DND-41 (cell line): ENCODE data around the gene PUS7.
"Not testable (repeated sequence)": the region's sequence is repeated elsewhere in the genome, so short reads cannot be mapped to it uniquely, and the experiment has no call there.

Source experiments
- ATAC-seq: fragments of 200-7000 bp; cut with Tn5 transposase; 3 replicates; pipeline ENCODE4 v1.9.1; 2021; ENCODE audit warnings: low read depth; ENCODE audit not compliant: insufficient read depth
- DNase-seq: peaks from one replicate; pipeline ENCODE4 v3.0.0-alpha.2; 2020
- H2AFZ ChIP-seq: 2 replicates; pipeline ENCODE4 v1.6.0; 2012; ENCODE audit warnings: low read depth, low read length
- H3K27ac ChIP-seq: 2 replicates; pipeline ENCODE4 v1.5.1; 2012; ENCODE audit warnings: low read length, inconsistent platforms
- H3K27me3 ChIP-seq: fragments of 200-600 bp; sonication (generic); 2 replicates; pipeline ENCODE4 v1.6.0; 2012; ENCODE audit warnings: low read length, mild to moderate bottlenecking, inconsistent platforms; ENCODE audit not compliant: insufficient read depth, poor library complexity
- H3K36me3 ChIP-seq: 2 replicates; pipeline ENCODE4 v1.5.1; 2012; ENCODE audit warnings: low read length, inconsistent platforms; ENCODE audit not compliant: insufficient read depth
- H3K4me1 ChIP-seq: 2 replicates; pipeline ENCODE4 v1.5.1; 2012; ENCODE audit warnings: mild to moderate bottlenecking, low read length; ENCODE audit not compliant: insufficient read depth
- H3K4me2 ChIP-seq: 2 replicates; pipeline ENCODE4 v1.6.0; 2012; ENCODE audit warnings: mild to moderate bottlenecking, moderate library complexity, low read length, inconsistent platforms; ENCODE audit not compliant: insufficient read depth
- H3K4me3 ChIP-seq, 2 experiments: fragments of 200-600 bp in 1 of 2; shearing (Covaris generic) in 1 of 2; 2 replicates each; pipeline ENCODE4 v1.5.1; 2012 to 2016; ENCODE audit warnings: inconsistent platforms in 2 of 2, low read length in 2 of 2, mild to moderate bottlenecking in 2 of 2, low read depth in 1 of 2, moderate library complexity in 1 of 2
- H3K79me2 ChIP-seq: 2 replicates; pipeline ENCODE4 v1.6.0; 2012; ENCODE audit warnings: low read length, inconsistent platforms; ENCODE audit not compliant: insufficient read depth
- H3K9ac ChIP-seq: 2 replicates; pipeline ENCODE4 v1.6.0; 2012; ENCODE audit warnings: low read depth, mild to moderate bottlenecking, inconsistent platforms, low read length, moderate library complexity
- H3K9me3 ChIP-seq: 2 replicates; pipeline ENCODE4 v1.5.1; 2012; ENCODE audit warnings: low read length, moderate library complexity, mild to moderate bottlenecking, inconsistent platforms; ENCODE audit not compliant: insufficient read depth, severe bottlenecking
- H4K20me1 ChIP-seq: 2 replicates; pipeline ENCODE4 v1.6.0; 2012; ENCODE audit warnings: low read length; ENCODE audit not compliant: insufficient read depth
- EZH2 ChIP-seq: IDR thresholded peaks from 3 replicates; pipeline ENCODE4 v1.6.1; 2012; ENCODE audit warnings: borderline replicate concordance, low read depth, mild to moderate bottlenecking, moderate library complexity, low read length, inconsistent platforms; ENCODE audit not compliant: severe bottlenecking
- TF ChIP-seq, protein P1 (sequence below): IDR thresholded peaks from 2 replicates; pipeline ENCODE4 v1.5.1; 2012; ENCODE audit warnings: borderline replicate concordance, low read length, moderate library complexity, mild to moderate bottlenecking; ENCODE audit not compliant: poor library complexity, severe bottlenecking; ENCODE audit errors: extremely low read depth

PUS7 gene

DNA sequence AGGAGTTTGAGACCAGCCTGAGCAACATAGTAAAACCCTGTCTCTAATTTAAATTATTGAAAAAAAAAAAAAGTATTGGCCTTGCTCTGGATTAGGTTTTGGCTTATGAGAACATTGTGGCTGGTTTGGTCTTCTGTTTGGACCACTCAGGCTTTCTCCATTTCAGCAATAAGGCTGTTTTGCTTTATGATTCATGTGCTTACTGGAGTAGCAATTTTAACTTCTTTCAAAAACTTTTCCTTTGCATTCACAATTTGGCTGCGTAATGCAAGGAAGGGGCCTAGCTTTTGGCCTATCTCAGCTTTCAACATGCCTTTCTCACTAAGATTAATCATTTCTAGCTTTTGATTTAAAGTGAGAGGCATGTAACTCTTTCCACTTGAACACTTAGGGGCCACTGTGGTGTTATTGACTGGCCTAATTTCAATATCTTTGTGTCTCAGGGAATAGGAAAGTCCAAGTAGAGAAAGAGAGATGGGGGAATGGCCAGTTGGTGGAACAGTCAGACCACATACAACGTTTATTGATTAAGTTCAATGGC, 95.4 kb downstream of the PUS7 start:
- H4K20me1 ChIP-seq = no peaks in the 10 kb centered on the region
- H3K9me3 ChIP-seq = no peaks in the 10 kb centered on the region
- no peak overlapping the region for H3K27ac ChIP-seq
- ATAC-seq (no peak), DNase-seq (no peak)
- H2AFZ ChIP-seq = no peak overlapping the region
- H3K4me2 ChIP-seq = no peak overlapping the region
- H3K4me3 ChIP-seq = no peak overlapping the region
- TF ChIP-seq, protein P1, sequence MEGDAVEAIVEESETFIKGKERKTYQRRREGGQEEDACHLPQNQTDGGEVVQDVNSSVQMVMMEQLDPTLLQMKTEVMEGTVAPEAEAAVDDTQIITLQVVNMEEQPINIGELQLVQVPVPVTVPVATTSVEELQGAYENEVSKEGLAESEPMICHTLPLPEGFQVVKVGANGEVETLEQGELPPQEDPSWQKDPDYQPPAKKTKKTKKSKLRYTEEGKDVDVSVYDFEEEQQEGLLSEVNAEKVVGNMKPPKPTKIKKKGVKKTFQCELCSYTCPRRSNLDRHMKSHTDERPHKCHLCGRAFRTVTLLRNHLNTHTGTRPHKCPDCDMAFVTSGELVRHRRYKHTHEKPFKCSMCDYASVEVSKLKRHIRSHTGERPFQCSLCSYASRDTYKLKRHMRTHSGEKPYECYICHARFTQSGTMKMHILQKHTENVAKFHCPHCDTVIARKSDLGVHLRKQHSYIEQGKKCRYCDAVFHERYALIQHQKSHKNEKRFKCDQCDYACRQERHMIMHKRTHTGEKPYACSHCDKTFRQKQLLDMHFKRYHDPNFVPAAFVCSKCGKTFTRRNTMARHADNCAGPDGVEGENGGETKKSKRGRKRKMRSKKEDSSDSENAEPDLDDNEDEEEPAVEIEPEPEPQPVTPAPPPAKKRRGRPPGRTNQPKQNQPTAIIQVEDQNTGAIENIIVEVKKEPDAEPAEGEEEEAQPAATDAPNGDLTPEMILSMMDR = no peak
- TF ChIP-seq EZH2 = no peak
- no peaks in the 10 kb centered on the region for H3K4me1 ChIP-seq
- no peaks in the 10 kb centered on the region for H3K36me3 ChIP-seq
- no peaks in the 10 kb centered on the region for H3K79me2 ChIP-seq
- H3K27me3 ChIP-seq = no peaks in the 10 kb centered on the region
- no peak overlapping the region for H3K9ac ChIP-seq

DNA sequence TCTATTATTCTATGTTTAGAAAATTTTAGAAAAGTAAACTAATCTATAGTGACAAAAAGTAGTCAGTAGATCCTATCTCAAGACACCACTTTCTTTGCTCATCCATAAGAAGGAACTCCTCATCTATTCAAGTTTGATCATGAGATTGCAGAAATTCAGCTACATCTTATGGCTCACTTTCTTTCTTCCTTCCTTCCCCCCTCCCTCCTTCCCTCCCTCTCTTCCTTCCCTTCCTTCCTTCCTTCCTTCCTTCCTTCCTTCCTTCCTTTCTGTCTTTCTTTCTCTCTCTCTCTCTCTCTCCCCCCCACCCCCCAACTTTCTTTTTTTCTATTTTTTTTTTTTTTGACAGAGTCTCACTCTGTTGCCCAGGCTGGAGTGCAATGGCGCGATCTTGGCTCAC, 98.1 kb downstream of the PUS7 start:
- Histone ChIP-seq H3K9me3 (no peaks in the 10 kb centered on the region), H3K4me2 (no peak overlapping the region), H3K27ac (no peak overlapping the region), H3K79me2 (no peaks in the 10 kb centered on the region), H3K9ac (no peak overlapping the region), H3K4me1 (no peaks in the 10 kb centered on the region), H4K20me1 (no peaks in the 10 kb centered on the region), H3K4me3 (no peak overlapping the region), H3K27me3 (no peaks in the 10 kb centered on the region), H2AFZ (no peak overlapping the region), H3K36me3 (no peaks in the 10 kb centered on the region)
- no peak for DNase-seq
- ATAC-seq = no peak
- no peak for TF ChIP-seq EZH2
- TF ChIP-seq, protein P1 = no peak

DNA sequence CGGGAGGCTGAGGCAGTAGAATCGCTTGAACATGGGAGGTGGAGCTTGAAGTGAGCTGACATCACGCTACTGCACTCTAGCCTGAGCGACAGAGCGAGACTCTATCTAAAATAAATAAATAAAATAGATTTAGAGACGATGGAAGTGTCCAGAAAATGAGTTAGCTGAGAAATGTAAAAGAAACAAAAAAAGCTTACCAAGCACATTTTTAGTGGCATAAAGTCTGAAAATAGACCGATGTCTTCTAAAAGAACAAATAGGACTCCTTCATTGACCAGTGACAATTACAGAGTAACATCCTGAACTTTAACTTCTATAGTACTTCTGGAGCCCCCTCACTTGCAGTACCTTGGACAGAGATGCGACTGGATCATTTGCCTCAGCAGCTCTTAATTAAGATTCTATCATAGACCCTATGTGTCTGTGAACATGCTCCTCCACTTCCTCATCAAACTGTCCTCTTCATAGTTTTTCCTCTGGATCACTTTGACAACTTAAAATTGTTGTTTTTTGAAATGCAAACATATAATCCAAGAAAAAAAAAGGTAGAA, 108.1 kb downstream of the PUS7 start:
- Histone ChIP-seq H3K36me3 (no peaks in the 10 kb centered on the region), H3K9ac (no peak overlapping the region), H3K27me3 (no peaks in the 10 kb centered on the region), H3K27ac (no peak overlapping the region), H3K79me2 (no peaks in the 10 kb centered on the region), H3K9me3 (no peaks in the 10 kb centered on the region), H2AFZ (no peak overlapping the region), H3K4me3 (no peak overlapping the region), H3K4me1 (no peaks in the 10 kb centered on the region), H3K4me2 (no peak overlapping the region), H4K20me1 (no peaks in the 10 kb centered on the region)
- TF ChIP-seq, protein P1 = no peak
- no peak for TF ChIP-seq EZH2
- ATAC-seq (no peak; the same call in 2 of the 3 replicates), DNase-seq (no peak)

DNA sequence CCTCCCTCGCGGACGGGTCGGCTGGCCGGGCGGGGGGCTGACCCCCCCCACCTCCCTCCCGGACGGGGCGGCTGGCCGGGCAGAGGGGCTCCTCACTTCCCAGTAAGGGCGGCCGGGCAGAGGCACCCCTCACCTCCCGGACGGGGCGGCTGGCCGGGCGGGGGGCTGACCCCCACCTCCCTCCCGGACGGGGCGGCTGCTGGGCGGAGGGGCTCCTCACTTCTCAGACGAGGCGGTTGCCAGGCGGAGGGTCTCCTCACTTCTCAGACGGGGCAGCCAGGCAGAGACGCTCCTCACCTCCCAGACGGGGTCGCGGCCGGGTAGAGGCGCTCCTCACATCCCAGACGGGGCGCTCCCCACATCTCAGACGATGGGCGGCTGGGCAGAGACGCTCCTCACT, 111.3 kb downstream of the PUS7 start:
- H4K20me1 ChIP-seq, DNase-seq, H3K9me3 ChIP-seq, H3K36me3 ChIP-seq, H3K4me2 ChIP-seq, H3K79me2 ChIP-seq, H3K27me3 ChIP-seq, H2AFZ ChIP-seq, H3K4me3 ChIP-seq, H3K9ac ChIP-seq, ATAC-seq, H3K27ac ChIP-seq, H3K4me1 ChIP-seq: not testable (repeated sequence)

DNA sequence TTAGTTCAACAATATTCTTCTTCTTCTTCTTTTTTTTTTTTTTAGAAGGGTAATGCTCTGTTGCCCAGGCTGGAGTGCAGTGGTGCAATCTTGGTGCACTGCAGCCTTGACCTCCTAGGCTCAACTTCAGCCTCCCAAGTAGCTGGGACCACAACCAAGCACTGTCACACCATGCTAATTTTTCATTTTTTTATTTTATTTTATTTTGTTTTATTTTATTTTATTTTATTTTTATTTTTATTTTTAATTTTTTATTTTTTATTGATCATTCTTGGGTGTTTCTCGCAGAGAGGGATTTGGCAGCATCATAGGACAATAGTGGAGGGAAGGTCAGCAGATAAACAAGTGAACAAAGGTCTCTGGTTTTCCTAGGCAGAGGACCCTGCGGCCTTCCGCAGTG, 112.3 kb downstream of the PUS7 start:
- not testable (repeated sequence) for H3K4me3 ChIP-seq, DNase-seq, H4K20me1 ChIP-seq, H3K27me3 ChIP-seq, ATAC-seq, H3K36me3 ChIP-seq, H3K79me2 ChIP-seq, H3K4me2 ChIP-seq, H3K27ac ChIP-seq, H3K9ac ChIP-seq, H2AFZ ChIP-seq, H3K4me1 ChIP-seq, H3K9me3 ChIP-seq
